DMS 273 (cell line): Measurements from ENCODE around the gene KLK3.
"Not testable (repeated sequence)": the region's sequence is repeated elsewhere in the genome, so short reads cannot be mapped to it uniquely, and the experiment has no call there.

Experiments used
- DNase-seq: peaks from one replicate; lab custom pipeline; 2025; ENCODE audit not compliant: unreplicated experiment; lab: John Stamatoyannopoulos, UW

The KLK3 gene

DNA sequence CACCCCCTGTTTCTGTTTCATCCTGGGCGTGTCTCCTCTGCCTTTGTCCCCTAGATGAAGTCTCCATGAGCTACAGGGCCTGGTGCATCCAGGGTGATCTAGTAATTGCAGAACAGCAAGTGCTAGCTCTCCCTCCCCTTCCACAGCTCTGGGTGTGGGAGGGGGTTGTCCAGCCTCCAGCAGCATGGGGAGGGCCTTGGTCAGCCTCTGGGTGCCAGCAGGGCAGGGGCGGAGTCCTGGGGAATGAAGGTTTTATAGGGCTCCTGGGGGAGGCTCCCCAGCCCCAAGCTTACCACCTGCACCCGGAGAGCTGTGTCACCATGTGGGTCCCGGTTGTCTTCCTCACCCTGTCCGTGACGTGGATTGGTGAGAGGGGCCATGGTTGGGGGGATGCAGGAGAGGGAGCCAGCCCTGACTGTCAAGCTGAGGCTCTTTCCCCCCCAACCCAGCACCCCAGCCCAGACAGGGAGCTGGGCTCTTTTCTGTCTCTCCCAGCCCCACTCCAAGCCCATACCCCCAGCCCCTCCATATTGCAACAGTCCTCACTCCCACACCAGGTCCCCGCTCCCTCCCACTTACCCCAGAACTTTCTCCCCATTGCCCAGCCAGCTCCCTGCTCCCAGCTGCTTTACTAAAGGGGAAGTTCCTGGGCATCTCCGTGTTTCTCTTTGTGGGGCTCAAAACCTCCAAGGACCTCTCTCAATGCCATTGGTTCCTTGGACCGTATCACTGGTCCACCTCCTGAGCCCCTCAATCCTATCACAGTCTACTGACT lies at the start of gene KLK3:
KLK3 (plus strand) TSS at position 280 of the 775 bp plus-strand sequence; CDS start at position 321, 41 bp downstream.
- no peak for DNase-seq

DNA sequence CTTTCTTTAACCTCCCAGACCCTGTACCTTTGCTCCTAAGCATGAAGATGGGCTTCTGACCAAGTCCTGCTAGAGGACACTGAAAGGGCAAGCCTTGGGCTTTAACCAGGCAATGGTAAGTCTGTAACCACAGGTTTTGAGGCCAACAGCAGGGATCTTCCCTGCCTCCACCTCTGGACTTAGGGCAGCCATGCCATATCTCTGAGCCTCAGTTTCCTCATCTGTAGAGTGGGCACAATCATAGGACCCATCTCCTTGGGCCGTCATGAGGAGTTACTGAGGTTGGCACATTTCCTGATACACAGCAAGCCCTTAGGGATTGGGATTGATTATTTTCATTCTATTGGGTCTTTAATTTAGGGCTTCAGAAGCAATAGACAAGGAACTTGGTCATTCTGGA lies 45.9 kb upstream of the KLK3 start:
- DNase-seq: no peak

DNA sequence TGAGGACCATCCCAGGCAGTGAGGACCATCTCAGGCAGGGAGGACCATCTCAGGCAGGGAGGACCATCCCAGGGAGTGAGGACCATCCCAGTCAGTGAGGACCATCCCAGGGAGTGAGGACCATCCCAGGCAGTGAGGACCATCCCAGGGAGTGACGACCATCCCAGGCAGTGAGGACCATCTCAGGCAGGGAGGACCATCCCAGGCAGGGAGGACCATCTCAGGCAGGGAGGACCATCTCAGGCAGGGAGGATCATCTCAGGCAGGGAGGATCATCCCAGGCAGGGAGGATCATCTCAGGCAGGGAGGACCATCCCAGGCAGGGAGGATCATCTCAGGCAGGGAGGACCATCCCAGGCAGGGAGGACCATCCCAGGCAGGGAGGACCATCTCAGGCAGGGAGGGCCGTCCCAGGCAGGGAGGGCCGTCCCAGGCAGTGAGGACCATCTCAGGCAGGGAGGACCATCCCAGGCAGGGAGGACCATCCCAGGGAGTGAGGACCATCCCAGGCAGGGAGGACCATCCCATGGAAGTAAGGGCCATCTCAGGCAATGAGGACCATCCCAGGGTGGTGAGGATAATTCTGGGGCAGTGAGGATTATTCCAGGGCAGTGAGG lies 43.0 kb upstream of the KLK3 start:
- DNase-seq: not testable (repeated sequence)

DNA sequence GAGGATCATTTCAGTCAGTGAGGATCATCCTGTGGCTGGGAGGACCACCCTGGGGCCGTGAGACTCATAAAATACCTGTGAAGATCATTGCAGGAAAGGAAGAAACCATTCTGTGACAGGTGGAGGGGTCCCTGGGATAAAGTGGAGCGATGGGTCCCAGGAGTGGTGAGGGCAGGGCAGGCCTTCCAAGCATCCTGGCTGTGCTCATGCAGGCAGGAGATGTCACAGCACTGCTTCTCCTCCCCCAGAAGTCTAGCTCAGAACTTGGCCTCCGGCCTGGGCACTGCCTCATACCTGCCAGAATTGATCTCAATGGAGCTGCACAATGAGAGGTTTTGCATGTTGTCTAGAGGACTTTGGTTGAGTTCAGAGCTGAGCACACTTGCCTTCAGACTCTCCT lies 42.2 kb upstream of the KLK3 start:
- DNase-seq: no peak

DNA sequence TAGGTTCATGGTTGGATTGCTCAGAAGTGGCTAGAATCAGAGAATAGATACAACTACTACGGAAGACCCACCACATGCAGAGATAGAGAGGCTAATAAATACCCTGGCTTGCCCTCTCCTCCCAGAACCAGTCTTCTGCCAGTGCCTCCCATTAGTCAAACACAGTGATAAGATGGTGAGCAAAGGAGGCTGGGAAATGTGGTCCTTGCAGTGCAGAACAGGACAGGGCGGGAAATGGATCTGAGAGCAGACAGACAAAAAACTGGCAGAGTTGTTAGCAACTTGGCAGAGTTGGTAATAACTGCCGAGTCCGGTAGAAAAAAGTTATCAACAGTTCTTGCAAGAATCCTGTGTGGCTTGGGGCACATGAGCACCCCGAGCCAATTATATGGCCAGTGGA lies 39.8 kb upstream of the KLK3 start:
- no peak for DNase-seq

DNA sequence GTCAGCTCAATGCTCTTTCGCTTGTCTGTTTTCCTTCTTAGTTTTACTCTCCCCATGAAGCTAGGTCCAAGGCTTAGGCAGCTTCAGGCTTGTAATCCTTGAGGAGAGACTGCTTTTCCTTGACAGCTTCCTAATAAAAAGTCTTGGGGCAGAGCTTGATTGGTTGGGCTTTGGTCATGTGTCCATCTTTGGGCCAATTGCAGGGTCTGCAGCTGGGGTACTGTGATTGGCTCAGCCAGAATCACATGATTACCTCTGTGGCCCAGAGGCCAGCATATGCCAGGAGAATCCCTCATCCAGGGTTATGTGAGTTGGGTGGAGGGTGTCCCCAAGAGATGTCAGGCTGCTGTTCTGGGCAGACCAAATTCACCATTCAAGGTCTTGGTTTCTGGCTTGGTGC lies 39.3 kb upstream of the KLK3 start:
- peak; percentile 35 for DNase-seq

DNA sequence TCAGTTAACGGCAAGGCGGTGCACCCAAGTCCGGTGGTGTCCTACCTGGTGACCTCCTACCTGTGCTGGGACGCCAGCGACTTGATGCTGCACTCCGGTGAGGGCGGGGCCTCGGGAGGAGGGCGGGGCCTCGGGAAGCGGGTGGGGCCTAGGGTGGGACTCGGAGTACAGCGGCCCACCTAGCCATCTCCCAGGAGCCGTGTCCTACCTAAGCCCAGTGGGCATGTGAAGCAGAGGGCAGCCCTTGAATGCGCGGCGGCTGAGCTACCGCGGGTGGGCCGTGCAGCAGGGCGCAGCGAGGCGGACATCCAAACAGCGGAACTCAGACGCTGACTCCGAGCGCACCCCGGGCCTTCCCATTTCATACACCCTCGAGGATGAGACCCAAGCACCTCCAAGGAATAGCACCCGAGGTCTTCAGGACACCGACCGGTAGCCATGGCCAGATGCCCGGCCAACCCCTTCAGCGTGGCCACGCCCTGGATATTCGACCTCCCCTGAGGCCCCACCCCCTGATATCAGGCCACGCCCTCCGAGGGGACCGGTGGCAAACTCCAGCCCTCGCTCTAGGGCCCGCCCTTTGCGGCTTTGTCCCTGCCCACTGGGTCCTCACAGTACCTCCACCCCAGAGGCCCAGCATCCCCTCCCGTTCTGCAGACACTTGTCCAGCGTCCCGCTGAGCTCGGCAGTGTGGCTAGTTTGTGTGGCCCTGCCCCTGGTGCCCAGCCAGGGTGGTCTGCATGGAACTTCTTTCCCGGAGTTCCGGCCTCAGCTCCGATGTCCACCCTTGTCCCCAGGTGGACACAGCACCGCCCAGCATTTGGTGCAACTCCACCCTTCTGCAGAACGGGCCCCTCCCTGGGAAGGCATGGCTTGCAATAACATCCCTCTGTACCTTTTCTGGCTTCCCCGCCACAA lies 36.5 kb upstream of the KLK3 start:
- DNase-seq: peak; percentile 57

DNA sequence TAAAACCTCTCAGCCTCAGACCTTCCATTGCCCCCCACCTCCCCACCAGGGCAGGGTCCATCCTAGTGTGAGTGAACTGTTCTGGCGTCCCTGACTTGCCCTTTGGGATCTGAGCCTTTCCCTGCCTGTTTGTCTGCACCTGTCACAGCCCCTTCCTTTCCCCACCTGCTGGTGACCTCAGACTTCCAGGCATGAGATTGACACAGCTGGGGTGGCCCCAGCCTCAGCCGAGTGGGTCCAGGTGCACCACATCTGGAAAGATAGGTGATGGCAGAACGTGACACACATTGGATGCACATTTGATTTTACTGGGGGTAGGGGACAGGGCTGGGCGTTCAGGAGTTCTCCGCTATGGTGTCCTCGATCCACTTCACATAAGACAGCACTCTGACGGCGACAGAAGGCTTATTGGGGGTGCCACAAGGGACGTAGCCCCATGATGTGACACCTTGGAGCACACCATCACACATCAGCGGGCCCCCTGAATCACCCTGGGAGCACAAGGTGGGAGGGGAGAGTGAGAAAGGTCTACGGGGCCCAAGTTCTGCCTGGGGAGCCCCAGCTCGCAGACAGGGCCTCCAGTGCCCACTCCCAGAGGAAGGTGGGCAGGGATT lies 35.7 kb upstream of the KLK3 start:
- no peak for DNase-seq

DNA sequence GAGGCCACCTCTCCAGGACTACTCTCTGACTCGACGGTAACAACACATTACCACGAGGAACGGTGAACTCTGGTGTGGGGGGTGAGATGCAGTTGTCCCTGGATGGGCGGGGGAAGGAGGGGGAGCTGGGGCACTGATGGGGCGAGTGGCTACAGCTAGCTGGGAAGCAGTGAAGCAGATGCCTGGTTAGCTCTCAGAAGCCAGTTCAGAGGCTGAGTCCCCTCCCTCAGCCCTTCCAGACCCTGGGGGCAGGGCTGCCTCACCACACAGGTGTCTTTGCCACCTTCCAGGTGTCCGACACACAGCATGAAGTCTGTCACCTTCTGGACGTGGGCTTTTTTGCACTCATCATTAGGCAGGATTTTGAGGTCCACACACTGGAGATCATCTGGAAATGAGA lies 35.1 kb upstream of the KLK3 start:
- DNase-seq: no peak

DNA sequence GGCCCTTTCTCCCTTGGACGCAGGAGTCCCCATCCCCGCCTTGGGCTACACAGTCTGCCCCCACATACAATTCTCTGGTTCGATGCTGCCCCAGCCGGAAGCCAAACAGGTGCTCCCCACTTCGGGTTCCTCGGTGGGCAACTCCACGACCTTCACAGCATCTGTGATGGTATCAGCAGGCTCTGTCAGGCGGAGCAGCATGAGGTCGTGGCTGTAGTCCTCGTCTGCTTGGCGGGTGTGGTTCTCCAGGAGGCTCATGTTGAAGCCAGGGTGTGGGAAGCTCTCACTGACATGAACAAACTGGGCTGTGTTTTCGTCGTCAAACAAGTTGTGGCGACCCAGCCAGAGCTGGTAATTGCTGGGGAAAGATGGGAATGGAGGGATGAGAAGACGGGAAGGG lies 34.6 kb upstream of the KLK3 start:
- no peak for DNase-seq

DNA sequence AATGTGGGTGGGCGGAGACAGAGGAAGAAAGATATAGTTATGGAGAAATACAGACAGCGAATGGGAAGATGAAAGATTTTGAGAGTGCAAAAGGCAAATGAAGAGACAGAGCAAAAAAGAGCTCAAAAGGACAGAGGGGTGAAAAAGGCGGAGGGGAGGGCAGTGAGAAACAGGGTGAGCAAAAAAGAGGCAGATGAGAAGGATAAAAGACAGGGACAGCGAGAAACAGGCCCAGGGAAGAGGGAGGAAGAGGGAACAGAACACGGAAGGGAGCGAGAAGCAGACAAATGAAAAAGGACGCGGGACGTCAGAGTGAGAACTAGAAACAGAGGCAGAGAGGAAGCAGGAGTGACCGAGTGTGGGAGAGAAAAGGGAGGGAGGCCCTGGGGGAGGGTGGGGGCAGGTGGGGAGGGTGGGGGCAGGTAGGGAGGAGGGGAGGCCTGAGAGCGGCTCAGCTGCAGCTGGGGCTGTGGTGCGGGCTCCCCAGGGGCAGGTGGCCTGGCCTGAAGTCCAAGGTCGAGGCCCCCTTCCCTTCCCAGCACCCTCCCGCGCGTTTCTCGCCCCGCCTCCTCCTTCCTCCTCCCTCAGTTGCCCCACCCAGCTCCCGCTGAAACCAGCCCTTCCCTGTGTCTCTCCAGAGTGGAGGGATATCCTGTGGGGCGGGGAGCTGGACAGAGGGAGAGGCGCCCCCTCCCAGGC lies 34.0 kb upstream of the KLK3 start:
- no peak for DNase-seq

DNA sequence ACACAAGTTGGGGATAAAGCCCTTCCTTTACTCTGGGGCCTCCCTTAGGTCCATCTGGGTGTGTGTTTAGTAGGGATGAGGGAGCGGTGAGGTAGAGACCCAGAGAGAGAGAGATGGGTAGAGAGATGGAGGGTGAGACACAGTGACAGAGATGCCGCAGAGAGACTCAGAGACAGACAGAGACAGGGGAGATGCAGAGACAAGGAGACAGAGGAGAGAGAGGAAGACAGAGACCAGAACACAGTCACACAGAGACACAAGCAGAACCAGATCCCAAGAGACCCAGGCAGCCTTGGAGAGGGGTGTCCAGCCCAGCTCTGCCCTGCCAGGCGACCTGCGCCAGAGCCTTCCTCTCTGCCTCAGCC lies 33.5 kb upstream of the KLK3 start:
- DNase-seq: no peak

DNA sequence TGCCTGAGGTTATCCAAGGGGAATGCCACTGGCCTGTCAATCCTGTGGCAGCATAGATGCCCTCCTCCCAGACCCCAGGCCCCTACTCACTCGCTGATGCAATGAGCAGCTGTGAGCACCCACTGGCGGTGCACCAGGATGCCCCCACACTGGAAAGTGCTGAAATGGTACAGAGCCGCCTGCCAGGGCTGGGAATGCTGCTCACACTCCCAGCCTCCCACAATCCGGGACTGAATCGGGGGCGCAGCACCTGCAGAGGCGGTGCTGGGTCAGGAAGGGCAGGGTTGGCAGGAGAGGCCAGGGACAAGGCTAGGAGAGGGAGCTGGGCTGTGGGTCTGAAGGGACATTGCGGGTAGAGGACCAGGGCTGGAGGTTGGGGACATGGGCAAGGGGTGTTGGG lies 33.1 kb upstream of the KLK3 start:
- no peak for DNase-seq

DNA sequence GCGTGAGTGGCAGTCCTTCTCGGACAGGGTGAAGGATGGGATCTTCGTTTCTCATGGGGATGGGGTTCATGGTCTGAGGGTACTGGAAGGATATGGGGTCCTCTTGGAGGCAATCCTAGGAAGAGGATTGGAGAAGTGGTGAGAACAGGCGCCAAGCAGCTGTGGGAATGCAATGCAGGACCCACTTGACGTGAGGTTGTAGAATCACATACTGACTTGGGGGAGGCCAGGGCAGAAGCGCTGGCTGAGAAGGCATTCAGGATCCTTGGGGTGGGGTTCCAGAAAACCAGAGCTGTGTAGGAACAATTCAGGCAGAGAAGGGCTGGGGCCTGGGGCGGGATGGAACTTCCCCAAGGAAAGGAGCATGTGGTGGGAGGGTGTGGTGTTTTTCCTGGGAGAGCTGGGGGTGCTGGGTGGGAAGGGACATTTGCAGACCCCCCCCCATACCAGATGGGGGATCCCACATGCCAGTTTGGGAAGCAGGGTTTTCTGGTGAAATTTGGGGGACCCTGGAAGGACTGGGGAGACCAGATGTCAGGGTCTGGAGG lies 32.0 kb upstream of the KLK3 start:
- DNase-seq: no peak

DNA sequence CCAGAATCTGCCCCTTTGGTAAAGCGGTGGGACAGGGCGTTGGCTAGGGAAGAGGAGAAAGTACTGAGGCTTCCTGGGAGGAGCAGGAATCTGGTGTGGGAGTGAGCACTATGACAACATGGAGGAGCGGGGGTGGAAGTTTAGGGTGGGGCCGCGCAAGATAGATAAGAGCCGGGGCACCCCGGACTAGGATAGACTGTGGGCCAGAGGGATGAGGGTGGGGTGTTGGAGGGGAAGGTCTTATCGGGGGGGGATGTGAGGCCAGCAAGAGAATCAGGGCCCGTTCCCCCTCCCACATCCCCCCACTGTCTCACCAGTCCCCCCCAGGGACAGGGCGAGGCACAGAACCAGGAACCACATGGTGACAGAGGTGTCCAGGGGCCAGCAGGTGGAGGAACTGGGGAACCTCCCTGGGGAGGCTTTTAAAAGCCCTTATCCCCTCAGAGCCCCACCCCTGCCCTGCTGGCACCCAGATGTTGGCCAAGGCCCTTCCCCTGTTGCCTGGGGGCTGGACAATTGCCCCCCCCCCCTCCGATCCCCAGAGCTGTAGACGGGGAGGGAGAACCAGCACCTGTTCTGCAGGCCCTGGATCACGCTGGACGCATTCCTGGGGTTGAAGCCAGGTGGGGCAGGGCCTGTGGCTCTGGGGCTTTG lies 31.2 kb upstream of the KLK3 start, which contains the start of gene KLK1:
KLK1 (minus strand) TSS at position 399 of the 654 bp plus-strand sequence; CDS start at position 360, 39 bp downstream.
- no peak for DNase-seq

DNA sequence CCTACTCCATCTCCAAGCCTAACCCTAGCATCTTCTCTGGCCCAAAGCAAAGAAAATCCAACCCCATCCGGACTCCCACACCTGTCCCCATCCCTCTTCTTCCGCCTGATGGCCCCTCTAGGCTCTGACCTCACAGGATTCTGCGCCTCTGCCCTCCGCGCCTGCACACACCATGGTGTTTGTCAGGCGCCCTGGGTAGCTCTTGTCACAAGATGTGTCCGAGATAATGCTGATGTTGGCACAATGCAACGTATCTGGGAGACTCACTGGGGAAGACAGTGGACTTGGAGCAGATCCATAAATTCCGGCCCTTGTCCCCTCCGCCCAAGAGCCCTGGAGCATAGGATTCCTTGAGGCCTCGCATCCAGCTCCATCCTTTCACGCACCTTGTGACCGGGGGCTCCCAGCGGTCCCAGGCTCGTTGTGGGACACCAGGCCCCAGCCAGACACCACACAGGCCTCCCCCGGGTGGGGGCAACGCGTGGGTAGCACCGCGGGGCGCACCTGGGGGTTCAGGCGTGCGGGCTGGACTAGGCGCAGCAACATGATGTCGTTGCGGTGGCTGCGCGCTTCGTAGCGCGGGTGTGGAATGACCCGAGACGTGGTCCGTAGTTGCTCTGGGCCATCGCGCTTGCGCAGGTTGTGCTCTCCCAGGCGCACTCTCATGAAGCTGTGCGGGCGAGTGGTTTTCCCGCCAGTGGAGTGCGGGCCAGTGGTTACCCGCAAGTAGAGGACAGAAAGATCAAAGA lies 28.0 kb upstream of the KLK3 start:
- no peak for DNase-seq

DNA sequence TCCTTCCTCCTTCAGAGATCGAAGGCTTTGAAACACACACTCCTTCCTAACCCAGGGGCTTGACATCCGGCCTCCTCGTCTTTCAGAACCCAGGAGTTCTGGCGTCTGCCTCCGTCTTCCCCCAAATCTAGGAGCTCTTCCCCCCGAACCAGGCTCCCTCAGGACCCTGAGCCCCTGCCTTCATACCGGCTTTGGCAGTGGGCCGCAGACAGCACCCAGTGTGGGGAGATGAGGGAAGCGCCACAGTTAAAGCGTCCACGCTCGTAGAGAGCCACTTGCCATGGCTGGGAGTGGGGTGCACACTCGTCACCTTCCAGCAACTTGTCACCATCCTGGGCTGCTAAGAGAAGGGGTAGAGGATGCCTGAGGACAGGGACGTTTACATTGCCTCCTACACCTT lies 27.2 kb upstream of the KLK3 start:
- no peak for DNase-seq

DNA sequence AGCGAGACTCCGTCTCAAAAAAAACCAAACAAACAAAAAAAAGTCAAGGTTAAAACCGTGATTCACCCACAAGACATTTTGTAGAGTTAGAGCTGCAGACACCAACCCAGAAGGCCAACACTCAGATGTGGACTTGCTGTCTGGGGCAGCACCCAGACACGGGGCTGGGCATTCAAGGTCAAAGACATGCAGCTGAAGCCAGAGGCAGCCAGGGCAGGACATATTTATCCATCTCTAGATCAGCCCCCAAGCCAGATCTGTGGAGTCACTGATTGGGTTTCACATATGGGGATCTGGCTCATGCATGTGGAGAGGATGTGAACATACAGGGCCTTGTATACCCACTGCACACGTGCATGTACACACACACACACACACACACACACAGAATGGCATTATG lies 24.9 kb upstream of the KLK3 start:
- DNase-seq: no peak
